GM12875 (cell line): Measurements from ENCODE around the gene KRT86.
"Not testable (repeated sequence)": the region's sequence is repeated elsewhere in the genome, so short reads cannot be mapped to it uniquely, and the experiment has no call there.

Experiments
- H3K4me3 ChIP-seq: one replicate; pipeline ENCODE4 v1.5.1; 2011; ENCODE audit warnings: low read depth, low read length, control low read depth
- TF ChIP-seq, protein P1 (sequence below): IDR thresholded peaks from 2 replicates; pipeline ENCODE4 v1.5.1; 2011; ENCODE audit warnings: low read depth, mild to moderate bottlenecking, control low read depth, inconsistent platforms, low read length, moderate library complexity, borderline replicate concordance; ENCODE audit not compliant: insufficient read depth

KRT86 gene

DNA sequence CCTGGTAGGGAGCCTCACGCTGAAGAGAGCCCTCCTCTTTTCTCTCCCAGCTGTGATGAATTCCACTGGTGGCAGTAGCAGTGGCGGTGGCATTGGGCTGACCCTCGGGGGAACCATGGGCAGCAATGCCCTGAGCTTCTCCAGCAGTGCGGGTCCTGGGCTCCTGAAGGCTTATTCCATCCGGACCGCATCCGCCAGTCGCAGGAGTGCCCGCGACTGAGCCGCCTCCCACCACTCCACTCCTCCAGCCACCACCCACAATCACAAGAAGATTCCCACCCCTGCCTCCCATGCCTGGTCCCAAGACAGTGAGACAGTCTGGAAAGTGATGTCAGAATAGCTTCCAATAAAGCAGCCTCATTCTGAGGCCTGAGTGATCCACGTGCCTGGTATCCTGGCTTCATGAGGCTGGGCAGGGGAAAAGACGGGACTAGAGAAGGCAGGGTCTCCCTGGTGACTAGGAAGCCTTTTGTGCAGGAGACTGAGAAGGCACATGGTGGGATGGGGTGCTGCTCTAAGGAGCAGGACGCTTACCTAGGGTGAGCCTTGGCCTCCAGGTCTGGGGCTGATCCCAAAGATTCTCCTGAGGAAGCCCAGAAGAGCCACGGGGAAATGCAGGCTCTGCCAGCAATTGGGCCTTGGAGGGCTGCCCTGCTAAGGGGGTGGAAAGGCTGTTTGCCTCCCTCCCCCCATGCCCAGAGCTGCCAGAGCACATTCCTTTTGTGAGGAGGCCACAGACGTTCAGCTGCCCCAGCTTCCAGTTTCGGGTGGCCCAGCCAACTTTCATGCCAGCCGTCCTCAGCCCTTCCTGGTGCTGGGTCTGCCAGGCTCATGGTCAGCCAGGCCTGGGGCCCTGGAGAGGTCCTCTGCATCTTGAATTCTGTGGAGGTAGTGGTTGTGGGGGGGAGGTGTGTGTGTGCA lies 25.6 kb upstream of the KRT86 start:
- TF ChIP-seq, protein P1, sequence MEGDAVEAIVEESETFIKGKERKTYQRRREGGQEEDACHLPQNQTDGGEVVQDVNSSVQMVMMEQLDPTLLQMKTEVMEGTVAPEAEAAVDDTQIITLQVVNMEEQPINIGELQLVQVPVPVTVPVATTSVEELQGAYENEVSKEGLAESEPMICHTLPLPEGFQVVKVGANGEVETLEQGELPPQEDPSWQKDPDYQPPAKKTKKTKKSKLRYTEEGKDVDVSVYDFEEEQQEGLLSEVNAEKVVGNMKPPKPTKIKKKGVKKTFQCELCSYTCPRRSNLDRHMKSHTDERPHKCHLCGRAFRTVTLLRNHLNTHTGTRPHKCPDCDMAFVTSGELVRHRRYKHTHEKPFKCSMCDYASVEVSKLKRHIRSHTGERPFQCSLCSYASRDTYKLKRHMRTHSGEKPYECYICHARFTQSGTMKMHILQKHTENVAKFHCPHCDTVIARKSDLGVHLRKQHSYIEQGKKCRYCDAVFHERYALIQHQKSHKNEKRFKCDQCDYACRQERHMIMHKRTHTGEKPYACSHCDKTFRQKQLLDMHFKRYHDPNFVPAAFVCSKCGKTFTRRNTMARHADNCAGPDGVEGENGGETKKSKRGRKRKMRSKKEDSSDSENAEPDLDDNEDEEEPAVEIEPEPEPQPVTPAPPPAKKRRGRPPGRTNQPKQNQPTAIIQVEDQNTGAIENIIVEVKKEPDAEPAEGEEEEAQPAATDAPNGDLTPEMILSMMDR: no peak
- no peak overlapping the region for H3K4me3 ChIP-seq

- TF ChIP-seq, protein P1: no peak
Measured at GRCh38 chr12:52249511-52250047, 24.9 kb upstream of the KRT86 start.

GRCh38 chr12:52250048-52250990 lies 24.1 kb upstream of the KRT86 start:
- TF ChIP-seq, protein P1: no peak
- H3K4me3 ChIP-seq: no peak overlapping the region

More at GRCh38 chr12:52249511-52250047, 24.9 kb upstream of the KRT86 start:
- no peak overlapping the region for H3K4me3 ChIP-seq

DNA sequence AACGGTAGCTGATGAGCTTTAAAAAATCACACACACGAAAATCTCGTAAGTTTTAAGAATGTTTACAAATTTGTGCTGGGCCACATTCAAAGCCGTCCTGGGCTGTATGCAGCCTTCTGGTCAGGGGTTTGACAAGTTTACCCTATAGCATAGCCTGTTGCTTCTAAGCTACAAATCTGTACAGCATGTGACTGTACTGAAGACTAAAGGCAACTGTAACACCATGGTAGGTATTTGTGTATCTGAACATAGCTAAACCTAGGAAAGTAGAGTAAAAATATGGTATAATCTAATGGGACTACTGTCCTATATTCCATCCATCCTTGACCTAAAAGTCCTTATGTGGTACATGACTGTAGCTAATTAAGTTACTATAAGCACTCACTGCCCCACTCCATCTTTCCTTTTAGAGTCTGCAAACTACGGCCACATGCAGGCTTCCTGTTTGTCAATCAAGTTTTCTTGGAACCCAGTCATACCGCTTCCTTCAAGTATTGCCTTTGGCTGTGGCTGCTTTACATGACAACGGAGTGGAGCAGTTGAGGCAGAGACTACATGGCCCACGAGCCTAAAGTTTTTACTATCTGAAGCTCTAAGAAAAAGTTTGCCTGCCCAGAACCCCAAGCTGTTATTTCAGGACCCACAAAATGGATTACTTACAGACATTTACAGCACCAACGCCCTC lies 22.9 kb upstream of the KRT86 start:
- no peak overlapping the region for H3K4me3 ChIP-seq
- TF ChIP-seq, protein P1: no peak

GRCh38 chr12:52252175-52252615 lies 22.2 kb upstream of the KRT86 start:
- TF ChIP-seq, protein P1: peak; percentile 40; the same call in 1 of the 2 replicates
- not testable (repeated sequence) for H3K4me3 ChIP-seq

DNA sequence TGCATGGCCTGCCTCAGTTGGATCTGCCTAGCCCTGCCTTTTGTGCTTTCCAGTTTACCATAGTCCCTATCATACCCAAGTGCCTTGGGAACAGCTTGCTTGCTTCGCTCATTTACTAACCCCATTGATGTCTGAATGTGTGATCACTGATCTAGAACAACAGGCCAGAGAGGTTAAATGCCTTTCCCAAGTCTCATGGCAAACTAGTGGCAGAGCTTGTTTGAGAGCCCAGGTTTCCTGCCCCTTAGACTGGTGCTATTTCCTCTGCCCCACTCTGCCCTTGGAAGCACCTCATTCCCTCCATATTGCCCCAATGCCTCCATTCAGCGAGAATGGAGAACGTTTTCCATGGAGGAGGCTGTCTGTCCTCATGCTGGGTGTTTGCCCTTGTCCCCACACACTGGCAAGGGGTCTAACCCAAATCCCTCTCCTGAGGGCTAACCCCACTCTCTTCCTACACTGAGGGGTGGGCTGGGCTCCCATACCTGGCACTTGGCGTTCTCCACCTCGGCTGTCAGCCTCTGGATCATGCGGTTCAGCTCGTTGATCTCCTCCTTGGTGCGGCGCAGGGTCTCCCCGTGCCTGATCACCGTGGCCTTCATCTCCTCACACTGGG lies 21.6 kb upstream of the KRT86 start:
- no peak overlapping the region for H3K4me3 ChIP-seq
- TF ChIP-seq, protein P1: no peak
